Mucosa of stomach (tissue), 1 donor: ENCODE data around the gene BUB1B.

Source experiments
- H3K27me3 ChIP-seq: one replicate; pipeline ENCODE4 v1.7.0; 2013; ENCODE audit warnings: mild to moderate bottlenecking, low read length; ENCODE audit not compliant: control insufficient read depth, insufficient read depth
- H3K36me3 ChIP-seq: one replicate; pipeline ENCODE4 v1.7.0; 2013; ENCODE audit warnings: low read length; ENCODE audit not compliant: control insufficient read depth, insufficient read depth
- H3K4me1 ChIP-seq: one replicate; pipeline ENCODE4 v1.7.0; 2013; ENCODE audit warnings: mild to moderate bottlenecking, low read length; ENCODE audit not compliant: control insufficient read depth, insufficient read depth
- H3K4me3 ChIP-seq: one replicate; pipeline ENCODE4 v1.7.0; 2013; ENCODE audit warnings: low read length
- H3K9ac ChIP-seq: one replicate; pipeline ENCODE4 v1.7.0; 2013; ENCODE audit warnings: mild to moderate bottlenecking, low read length, moderate library complexity
- H3K9me3 ChIP-seq: one replicate; pipeline ENCODE4 v1.7.0; 2013; ENCODE audit warnings: mild to moderate bottlenecking, low read length, moderate library complexity; ENCODE audit not compliant: control insufficient read depth
- donor health status: Pancreatic carcinoma.

The BUB1B gene

GRCh38 chr15:40239693-40240618 is 79.1 kb downstream of the BUB1B start:
- Histone ChIP-seq H3K27me3 (peaks cover 24% of the 10 kb centered on the region), H3K4me3 (no peak overlapping the region), H3K36me3 (no peaks in the 10 kb centered on the region), H3K4me1 (peaks cover 16% of the 10 kb centered on the region), H3K9ac (peak overlapping the region; percentile 64), H3K9me3 (no peaks in the 10 kb centered on the region)

GRCh38 chr15:40240619-40241221 is 79.9 kb downstream of the BUB1B start:
- Histone ChIP-seq H3K4me3 (no peak overlapping the region), H3K36me3 (no peaks in the 10 kb centered on the region), H3K27me3 (peaks cover 24% of the 10 kb centered on the region), H3K9me3 (no peaks in the 10 kb centered on the region), H3K9ac (no peak overlapping the region), H3K4me1 (peaks cover 24% of the 10 kb centered on the region)

- Histone ChIP-seq H3K27me3 (peaks cover 24% of the 10 kb centered on the region), H3K9me3 (no peaks in the 10 kb centered on the region), H3K9ac (no peak overlapping the region), H3K4me1 (peaks cover 25% of the 10 kb centered on the region), H3K4me3 (no peak overlapping the region), H3K36me3 (no peaks in the 10 kb centered on the region)
These were observed 80.7 kb downstream of the BUB1B start for GRCh38 chr15:40241269-40242212.

GRCh38 chr15:40242213-40242599 is 81.3 kb downstream of the BUB1B start:
- H3K4me3 ChIP-seq: no peak overlapping the region
- H3K36me3 ChIP-seq: no peaks in the 10 kb centered on the region
- H3K27me3 ChIP-seq: peaks cover 24% of the 10 kb centered on the region
- no peaks in the 10 kb centered on the region for H3K9me3 ChIP-seq
- peaks cover 25% of the 10 kb centered on the region for H3K4me1 ChIP-seq
- no peak overlapping the region for H3K9ac ChIP-seq

- Histone ChIP-seq H3K27me3 (peaks cover 24% of the 10 kb centered on the region), H3K4me3 (no peak overlapping the region), H3K9ac (no peak overlapping the region), H3K4me1 (peaks cover 25% of the 10 kb centered on the region), H3K9me3 (no peaks in the 10 kb centered on the region), H3K36me3 (no peaks in the 10 kb centered on the region)
These were observed 81.7 kb downstream of the BUB1B start for GRCh38 chr15:40242601-40243000.

GRCh38 chr15:40243126-40243810 is 82.4 kb downstream of the BUB1B start:
- peaks cover 25% of the 10 kb centered on the region for H3K4me1 ChIP-seq
- peaks cover 21% of the 10 kb centered on the region for H3K27me3 ChIP-seq
- H3K9ac ChIP-seq: no peak overlapping the region
- H3K36me3 ChIP-seq: no peaks in the 10 kb centered on the region
- H3K9me3 ChIP-seq: no peaks in the 10 kb centered on the region
- H3K4me3 ChIP-seq: no peak overlapping the region

- Histone ChIP-seq H3K9ac (no peak overlapping the region), H3K4me1 (peaks cover 11% of the 10 kb centered on the region), H3K9me3 (no peaks in the 10 kb centered on the region), H3K36me3 (no peaks in the 10 kb centered on the region), H3K27me3 (peaks cover 3% of the 10 kb centered on the region), H3K4me3 (no peak overlapping the region)
These were observed 84.2 kb downstream of the BUB1B start for GRCh38 chr15:40244961-40245523.

GRCh38 chr15:40245666-40246450 is 85.0 kb downstream of the BUB1B start:
- Histone ChIP-seq H3K4me3 (no peak overlapping the region), H3K9me3 (no peaks in the 10 kb centered on the region), H3K9ac (no peak overlapping the region), H3K4me1 (peaks cover 11% of the 10 kb centered on the region), H3K27me3 (no peaks in the 10 kb centered on the region), H3K36me3 (no peaks in the 10 kb centered on the region)

- Histone ChIP-seq H3K4me3 (no peak overlapping the region), H3K27me3 (peaks cover under 1% of the 10 kb centered on the region), H3K4me1 (peaks cover 11% of the 10 kb centered on the region)
These were observed 85.8 kb downstream of the BUB1B start for GRCh38 chr15:40246496-40247280.

GRCh38 chr15:40247406-40247971 is 86.6 kb downstream of the BUB1B start:
- H3K4me1 ChIP-seq: peaks cover 15% of the 10 kb centered on the region
- H3K9me3 ChIP-seq: no peaks in the 10 kb centered on the region

More at GRCh38 chr15:40246496-40247280, 85.8 kb downstream of the BUB1B start:
- Histone ChIP-seq H3K9me3 (no peaks in the 10 kb centered on the region), H3K36me3 (no peaks in the 10 kb centered on the region), H3K9ac (no peak overlapping the region)

More at GRCh38 chr15:40247406-40247971, 86.6 kb downstream of the BUB1B start:
- Histone ChIP-seq H3K27me3 (peaks cover 8% of the 10 kb centered on the region), H3K36me3 (no peaks in the 10 kb centered on the region), H3K9ac (no peak overlapping the region), H3K4me3 (no peak overlapping the region)
